ENCODE measurements around the gene NKIRAS2. TPM values are rescaled to one million over a fixed set of nuclear protein-coding genes. Genes with fewer than 3 reads are reported as not detected.

The NKIRAS2 gene
- total RNA-seq, 1 donor from 2014 or later = 23.7 TPM

- Histone ChIP-seq H3K36me3 (no peaks in the 10 kb centered on the region), H3K4me3 (no peak overlapping the region), H2AFZ (replicated peaks) (no peak overlapping the region), H3K9ac (no peak overlapping the region), H4K20me1 (ENCODE audit: low read depth) (no peaks in the 10 kb centered on the region), H3K79me2 (ENCODE audit: low read depth) (no peaks in the 10 kb centered on the region), H3K27ac (no peak overlapping the region), H3F3A (ENCODE audit: low read depth) (no peaks in the 10 kb centered on the region), H3K4me2 (no peak overlapping the region), H3K9me3 (ENCODE audit: low read depth) (no peaks in the 10 kb centered on the region), H3K4me1 (peaks cover 15% of the 10 kb centered on the region), H3K27me3 (no peaks in the 10 kb centered on the region)
- Mint-ChIP-seq H3K36me3 (no peaks in the 10 kb centered on the region), H3K9me3 (no peaks in the 10 kb centered on the region), H3K27ac (no peak overlapping the region), H3K4me3 (no peak overlapping the region), H3K27me3 (ENCODE audit: insufficient read depth, low read depth) (peaks cover 11% of the 10 kb centered on the region), H3K4me1 (peaks cover 17% of the 10 kb centered on the region)
- no peak for DNase-seq (ENCODE audit: low spot score)
- TF ChIP-seq CTCF (IDR thresholded peaks at IDR 0.05) = no peak
- no peak for TF ChIP-seq EZH2 (IDR thresholded peaks at IDR 0.05)
- TF ChIP-seq EZH2phosphoT487 (IDR thresholded peaks at IDR 0.05) = no peak
These were observed 18.5 kb downstream of the NKIRAS2 start for GRCh38 chr17:42038221-42038973.

DNA sequence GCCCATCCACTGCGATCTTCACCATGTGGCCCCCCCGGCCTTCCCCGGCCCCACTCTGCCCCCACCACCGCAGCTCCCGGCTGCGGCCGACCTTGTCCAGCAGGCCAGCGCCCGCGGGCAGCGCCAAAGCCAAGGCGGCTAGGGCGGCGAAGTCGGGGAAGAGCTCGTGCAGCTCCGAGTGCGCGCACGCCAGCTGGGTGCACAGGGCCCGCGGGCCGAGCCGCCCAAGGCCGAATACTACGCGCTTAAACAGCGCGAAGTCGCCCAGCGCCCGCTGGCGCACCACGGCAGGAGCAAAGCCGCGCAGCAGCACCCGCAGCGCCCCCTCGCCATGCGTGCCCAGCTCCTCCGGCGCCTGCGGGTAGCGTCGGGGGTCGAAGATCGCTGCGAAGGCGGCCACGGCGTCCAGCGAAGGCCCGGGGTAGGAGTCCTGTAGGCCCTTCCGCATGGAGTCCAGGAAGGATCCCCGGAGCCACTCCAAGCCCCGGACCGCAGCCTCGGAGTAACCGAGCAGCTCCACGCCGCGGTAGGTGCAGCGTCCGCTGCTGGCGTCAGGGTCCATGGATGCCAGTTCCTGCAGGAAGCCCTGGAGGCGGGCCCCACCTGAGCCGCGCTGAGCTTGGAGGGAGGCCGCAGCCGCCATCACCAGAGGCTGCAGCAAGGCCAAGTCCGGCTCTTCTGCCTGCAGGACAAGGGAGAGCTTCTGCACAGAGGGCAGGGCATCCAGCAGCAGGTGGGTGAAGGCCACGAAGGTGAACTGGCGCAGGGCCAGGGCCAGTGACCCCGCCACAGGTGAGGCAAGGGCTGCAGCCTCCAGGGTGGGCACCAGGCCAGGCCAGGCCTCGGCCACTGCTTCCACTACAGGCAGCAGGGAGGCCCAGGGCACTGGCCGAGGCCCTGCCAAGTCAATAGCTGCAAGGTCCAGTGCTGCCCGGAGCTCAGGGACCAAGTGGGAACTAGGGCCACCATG lies 20.2 kb downstream of the NKIRAS2 start:
- H4K20me1 ChIP-seq (ENCODE audit: low read depth) = no peaks in the 10 kb centered on the region
- no peaks in the 10 kb centered on the region for H3K36me3 Mint-ChIP-seq
- peaks cover 11% of the 10 kb centered on the region for H3K4me1 Mint-ChIP-seq
- H3K9me3 ChIP-seq (ENCODE audit: low read depth) = no peaks in the 10 kb centered on the region
- H3K27me3 ChIP-seq = no peaks in the 10 kb centered on the region
- H3K4me2 ChIP-seq = no peak overlapping the region
- H3K4me3 Mint-ChIP-seq = no peak overlapping the region
- H3K4me3 ChIP-seq = no peak overlapping the region
- no peaks in the 10 kb centered on the region for H3K9me3 Mint-ChIP-seq
- H3K27ac Mint-ChIP-seq = no peak overlapping the region
- no peak for DNase-seq (ENCODE audit: low spot score)
- H3K79me2 ChIP-seq (ENCODE audit: low read depth) = no peaks in the 10 kb centered on the region
- no peak overlapping the region for H2AFZ ChIP-seq (replicated peaks)
- H3K27ac ChIP-seq = no peak overlapping the region
- no peak overlapping the region for H3K9ac ChIP-seq
- no peaks in the 10 kb centered on the region for H3K36me3 ChIP-seq
- TF ChIP-seq CTCF (IDR thresholded peaks at IDR 0.05) (no peak), EZH2 (IDR thresholded peaks at IDR 0.05) (no peak), EZH2phosphoT487 (IDR thresholded peaks at IDR 0.05) (no peak)
- no peaks in the 10 kb centered on the region for H3F3A ChIP-seq (ENCODE audit: low read depth)
- peaks cover 15% of the 10 kb centered on the region for H3K4me1 ChIP-seq
- peaks cover 9% of the 10 kb centered on the region for H3K27me3 Mint-ChIP-seq (ENCODE audit: insufficient read depth, low read depth)

DNA sequence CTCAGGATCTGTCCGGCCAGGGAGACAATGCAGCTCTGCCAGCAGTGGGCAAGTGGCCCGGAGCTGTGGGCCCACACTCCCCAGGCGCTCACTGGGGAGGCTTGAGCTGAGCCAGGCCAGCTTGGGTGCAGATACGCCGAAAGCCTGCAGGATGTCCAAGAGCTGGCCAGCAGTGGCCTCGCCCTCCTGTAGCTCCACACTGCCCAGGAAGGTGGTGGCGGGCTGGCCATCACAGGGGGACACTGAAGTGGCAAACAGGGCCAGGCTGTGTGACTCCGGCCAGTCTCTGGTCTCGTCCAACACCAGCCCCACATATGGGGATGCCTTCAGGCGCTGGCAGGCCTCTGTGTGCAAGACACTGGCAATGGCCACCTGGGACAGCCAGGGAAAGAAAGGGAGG lies 20.9 kb downstream of the NKIRAS2 start:
- H3K27ac Mint-ChIP-seq = no peak overlapping the region
- no peaks in the 10 kb centered on the region for H3K36me3 Mint-ChIP-seq
- H3K9me3 Mint-ChIP-seq = no peaks in the 10 kb centered on the region
- DNase-seq (ENCODE audit: low spot score) = no peak
- Histone ChIP-seq H4K20me1 (ENCODE audit: low read depth) (no peaks in the 10 kb centered on the region), H3F3A (ENCODE audit: low read depth) (peaks cover 7% of the 10 kb centered on the region), H2AFZ (replicated peaks) (no peak overlapping the region), H3K27ac (no peak overlapping the region), H3K79me2 (ENCODE audit: low read depth) (no peaks in the 10 kb centered on the region), H3K4me3 (no peak overlapping the region), H3K9me3 (ENCODE audit: low read depth) (no peaks in the 10 kb centered on the region), H3K9ac (no peak overlapping the region), H3K36me3 (no peaks in the 10 kb centered on the region), H3K4me2 (no peak overlapping the region), H3K4me1 (peaks cover 20% of the 10 kb centered on the region), H3K27me3 (no peaks in the 10 kb centered on the region)
- peaks cover 9% of the 10 kb centered on the region for H3K27me3 Mint-ChIP-seq (ENCODE audit: insufficient read depth, low read depth)
- H3K4me1 Mint-ChIP-seq = peaks cover 11% of the 10 kb centered on the region
- no peak for TF ChIP-seq CTCF (IDR thresholded peaks at IDR 0.05)
- TF ChIP-seq EZH2 (IDR thresholded peaks at IDR 0.05) = no peak
- TF ChIP-seq EZH2phosphoT487 (IDR thresholded peaks at IDR 0.05) = no peak
- H3K4me3 Mint-ChIP-seq = no peak overlapping the region

All from neural progenitor cell (in vitro differentiated cells).